Progenitor cell of endocrine pancreas (in vitro differentiated cells): Measurements from ENCODE around the gene LZTFL1. TPM values are rescaled to one million over a fixed set of nuclear protein-coding genes. Genes with fewer than 3 reads are reported as not detected.

Experiments used
- DNase-seq: peaks from one replicate; pipeline ENCODE4 v3.0.0; 2021; ENCODE audit warnings: low spot score; ENCODE audit not compliant: unreplicated experiment
- H3K27ac Mint-ChIP-seq: 2 replicates; pipeline ENCODE4 v1.8.0; 2021; ENCODE audit warnings: mild to moderate bottlenecking, moderate library complexity, mixed read lengths
- H3K27me3 Mint-ChIP-seq: 2 replicates; pipeline ENCODE4 v1.8.0; 2021; ENCODE audit warnings: mixed read lengths
- H3K36me3 Mint-ChIP-seq: 2 replicates; pipeline ENCODE4 v1.8.0; 2022; ENCODE audit warnings: mixed read lengths; ENCODE audit not compliant: insufficient read depth
- H3K4me1 Mint-ChIP-seq: 2 replicates; pipeline ENCODE4 v1.8.0; 2021; ENCODE audit warnings: low read depth, mixed read lengths
- H3K4me3 Mint-ChIP-seq: 2 replicates; pipeline ENCODE4 v1.8.0; 2021; ENCODE audit warnings: low read depth, mild to moderate bottlenecking, moderate library complexity, mixed read lengths
- H3K9me3 Mint-ChIP-seq: 2 replicates; pipeline ENCODE4 v1.8.0; 2021; ENCODE audit warnings: low read depth, mixed read lengths
- CTCF ChIP-seq: fragments of 200-600 bp; sonication (generic); IDR thresholded peaks from one replicate; pipeline ENCODE4 v1.5.0; 2021; ENCODE audit warnings: antibody characterized with exemption, mild to moderate bottlenecking; ENCODE audit not compliant: unreplicated experiment
- total RNA-seq: library from RNA; stranded (reverse); gene quantifications from 2 replicates; pipeline ENCODE4 v1.2.1, GENCODE V29; 2021

The LZTFL1 gene
- total RNA-seq, 1 donor from 2014 or later, result 28.1 TPM

- peaks cover 2% of the 10 kb centered on the region for H3K36me3 Mint-ChIP-seq
- TF ChIP-seq CTCF, result no peak
- DNase-seq, result no peak
- H3K9me3 Mint-ChIP-seq, result peaks cover 16% of the 10 kb centered on the region
- no peak overlapping the region for H3K4me3 Mint-ChIP-seq
- peaks cover 69% of the 10 kb centered on the region for H3K27me3 Mint-ChIP-seq
- no peak overlapping the region for H3K27ac Mint-ChIP-seq
- H3K4me1 Mint-ChIP-seq, result no peaks in the 10 kb centered on the region
Measured at GRCh38 chr3:45852828-45853227, 10.9 kb upstream of the LZTFL1 start.

GRCh38 chr3:45848392-45848791, 6.5 kb upstream of the LZTFL1 start:
- no peaks in the 10 kb centered on the region for H3K4me1 Mint-ChIP-seq
- no peak for TF ChIP-seq CTCF
- no peak for DNase-seq
- no peaks in the 10 kb centered on the region for H3K9me3 Mint-ChIP-seq
- H3K36me3 Mint-ChIP-seq, result no peaks in the 10 kb centered on the region
- no peak overlapping the region for H3K4me3 Mint-ChIP-seq
- H3K27ac Mint-ChIP-seq, result no peak overlapping the region
- H3K27me3 Mint-ChIP-seq, result peaks cover 90% of the 10 kb centered on the region

- Mint-ChIP-seq H3K36me3 (no peaks in the 10 kb centered on the region), H3K4me1 (peaks cover 6% of the 10 kb centered on the region), H3K27ac (no peak overlapping the region), H3K4me3 (no peak overlapping the region), H3K9me3 (peaks cover 4% of the 10 kb centered on the region), H3K27me3 (peaks cover 60% of the 10 kb centered on the region)
- no peak for DNase-seq
- no peak for TF ChIP-seq CTCF
Measured at GRCh38 chr3:45844616-45845015, 2.7 kb upstream of the LZTFL1 start.

GRCh38 chr3:45842851-45843625, 1.1 kb upstream of the LZTFL1 start:
- TF ChIP-seq CTCF, result no peak
- H3K4me3 Mint-ChIP-seq, result peak overlapping the region; percentile 92
- no peaks in the 10 kb centered on the region for H3K36me3 Mint-ChIP-seq
- no peak for DNase-seq
- peaks cover 6% of the 10 kb centered on the region for H3K4me1 Mint-ChIP-seq
- no peak overlapping the region for H3K27ac Mint-ChIP-seq
- H3K9me3 Mint-ChIP-seq, result peaks cover 4% of the 10 kb centered on the region
- peaks cover 48% of the 10 kb centered on the region for H3K27me3 Mint-ChIP-seq

GRCh38 chr3:45841420-45841756, 531 bp downstream of the LZTFL1 start:
- H3K9me3 Mint-ChIP-seq, result peaks cover 4% of the 10 kb centered on the region
- H3K27ac Mint-ChIP-seq, result peak overlapping the region; percentile 93
- H3K4me3 Mint-ChIP-seq, result peak overlapping the region; percentile 92
- no peak for DNase-seq
- no peak for TF ChIP-seq CTCF
- H3K27me3 Mint-ChIP-seq, result peaks cover 31% of the 10 kb centered on the region
- H3K36me3 Mint-ChIP-seq, result peaks cover 2% of the 10 kb centered on the region
- H3K4me1 Mint-ChIP-seq, result peaks cover 6% of the 10 kb centered on the region
